GM21447 (cell line): ENCODE data around the gene BSCL2.
"Not testable (repeated sequence)": the region's sequence is repeated elsewhere in the genome, so short reads cannot be mapped to it uniquely, and the experiment has no call there.

Source experiments
- ATAC-seq: cut with Tn5 transposase; IDR thresholded peaks from one replicate; pipeline ENCODE4 v1.9.1; 2021; ENCODE audit not compliant: unreplicated experiment

Gene BSCL2

GRCh38 chr11:62688491-62688890 is 18.7 kb downstream of the BSCL2 start:
- no peak for ATAC-seq

GRCh38 chr11:62687508-62688396 is 19.5 kb downstream of the BSCL2 start:
- no peak for ATAC-seq

GRCh38 chr11:62682518-62682917 is 24.7 kb downstream of the BSCL2 start:
- ATAC-seq = no peak

- peak; percentile 51 for ATAC-seq
Observed at GRCh38 chr11:62680825-62681240, 26.4 kb downstream of the BSCL2 start.

GRCh38 chr11:62678770-62679696 is 28.2 kb downstream of the BSCL2 start, which contains the start of gene UBXN1:
TSS of gene UBXN1 (minus strand) at chr11:62679073. CDS start at chr11:62678923, 150 bp downstream.
- peak; percentile 71 for ATAC-seq

- ATAC-seq = no peak
Observed at GRCh38 chr11:62678433-62678769, 28.8 kb downstream of the BSCL2 start.

GRCh38 chr11:62677714-62678113 is 29.5 kb downstream of the BSCL2 start:
- no peak for ATAC-seq

GRCh38 chr11:62677156-62677555 is 30.1 kb downstream of the BSCL2 start:
- ATAC-seq = no peak

GRCh38 chr11:62676698-62677097 is 30.5 kb downstream of the BSCL2 start:
- ATAC-seq = no peak

- not testable (repeated sequence) for ATAC-seq
Observed at GRCh38 chr11:62675415-62675814, 31.8 kb downstream of the BSCL2 start.

GRCh38 chr11:62673196-62673525 is 34.1 kb downstream of the BSCL2 start:
- ATAC-seq = no peak

- ATAC-seq = peak; percentile 55
Observed at GRCh38 chr11:62671608-62672389, 35.4 kb downstream of the BSCL2 start, which contains the start of the genes LBHD1 and UQCC3. TSS of gene LBHD1 (minus strand) at chr11:62672267. CDS start at chr11:62670031, 2,236 bp downstream. TSS of gene UQCC3 (plus strand) at chr11:62671673. CDS start at chr11:62671746, 73 bp downstream.

GRCh38 chr11:62671236-62671607 is 36.0 kb downstream of the BSCL2 start:
- peak; percentile 6 for ATAC-seq

- ATAC-seq = no peak
Observed at GRCh38 chr11:62669420-62670161, 37.6 kb downstream of the BSCL2 start.

GRCh38 chr11:62667460-62667859 is 39.8 kb downstream of the BSCL2 start:
- no peak for ATAC-seq

GRCh38 chr11:62666259-62666926 is 40.8 kb downstream of the BSCL2 start:
- no peak for ATAC-seq

- ATAC-seq = peak; percentile 22
Observed at GRCh38 chr11:62665599-62666258, 41.5 kb downstream of the BSCL2 start.

GRCh38 chr11:62665075-62665598 is 42.1 kb downstream of the BSCL2 start, which contains the start of the genes C11orf98 and CSKMT:
TSS of gene C11orf98 (minus strand) at chr11:62665210. CDS start at chr11:62665169, 41 bp downstream.
TSS of gene CSKMT (plus strand) at chr11:62665312. CDS start at chr11:62665880, 568 bp downstream.
- ATAC-seq = peak; percentile 80
